H9 (cell line): ENCODE data around the gene RNU6-9. TPM values are rescaled to one million over a fixed set of nuclear protein-coding genes. Genes with fewer than 3 reads are reported as not detected.
A peak's percentile ranks its signal among the peaks of the same experiment; 100 is the strongest.

Source experiments
- DNase-seq: peaks from one replicate; pipeline ENCODE4 v3.0.0-alpha.2; 2017
- H2AFZ ChIP-seq: one replicate; pipeline ENCODE4 v1.6.1; 2013; ENCODE audit warnings: mild to moderate bottlenecking, low read length, control low read depth, moderate library complexity
- H2AK5ac ChIP-seq: 2 replicates; pipeline ENCODE4 v1.6.1; 2013; ENCODE audit warnings: low read length, control low read depth, mixed read lengths; ENCODE audit not compliant: insufficient read length
- H2BK120ac ChIP-seq: one replicate; pipeline ENCODE4 v1.6.1; 2013; ENCODE audit warnings: low read depth, mild to moderate bottlenecking, low read length, control low read depth, inconsistent platforms; ENCODE audit not compliant: poor library complexity, severe bottlenecking
- H2BK12ac ChIP-seq: 2 replicates; pipeline ENCODE4 v1.6.1; 2013; ENCODE audit warnings: low read length, control low read depth, mixed read lengths, low read depth; ENCODE audit not compliant: insufficient read length
- H2BK15ac ChIP-seq: 2 replicates; pipeline ENCODE4 v1.6.1; 2013; ENCODE audit warnings: low read depth, low read length, control low read depth
- H2BK20ac ChIP-seq: one replicate; pipeline ENCODE4 v1.6.1; 2013; ENCODE audit warnings: low read depth, mild to moderate bottlenecking, low read length, control low read depth, inconsistent platforms; ENCODE audit not compliant: poor library complexity, severe bottlenecking
- H2BK5ac ChIP-seq: 2 replicates; pipeline ENCODE4 v1.6.1; 2013; ENCODE audit warnings: low read length, control low read depth, mixed read lengths; ENCODE audit not compliant: insufficient read length
- H3K14ac ChIP-seq: 2 replicates; pipeline ENCODE4 v1.6.1; 2013; ENCODE audit warnings: low read length, control low read depth; ENCODE audit not compliant: insufficient read depth
- H3K18ac ChIP-seq: 2 replicates; pipeline ENCODE4 v1.6.1; 2013; ENCODE audit warnings: low read depth, mild to moderate bottlenecking, mixed read lengths, low read length, control low read depth; ENCODE audit not compliant: insufficient read length
- H3K23ac ChIP-seq: 2 replicates; pipeline ENCODE4 v1.6.1; 2013; ENCODE audit warnings: low read length, control low read depth, mixed read lengths, low read depth; ENCODE audit not compliant: insufficient read length
- H3K23me2 ChIP-seq: 2 replicates; pipeline ENCODE4 v1.6.1; 2013; ENCODE audit warnings: low read depth, mild to moderate bottlenecking, mixed read lengths, low read length, control low read depth; ENCODE audit not compliant: insufficient read length, poor library complexity, severe bottlenecking
- H3K27ac ChIP-seq: 2 replicates; pipeline ENCODE4 v1.5.1; 2013; ENCODE audit warnings: low read length, control low read depth, mixed read lengths, low read depth; ENCODE audit not compliant: insufficient read length
- H3K27me3 ChIP-seq: 2 replicates; pipeline ENCODE4 v1.6.1; 2013; ENCODE audit warnings: low read length, control low read depth, inconsistent platforms; ENCODE audit not compliant: insufficient read depth
- H3K4ac ChIP-seq: 2 replicates; pipeline ENCODE4 v1.6.1; 2013; ENCODE audit warnings: low read depth, mild to moderate bottlenecking, control low read depth, inconsistent platforms, low read length, moderate library complexity
- H3K4me1 ChIP-seq: 2 replicates; pipeline ENCODE4 v1.6.1; 2013; ENCODE audit warnings: low read length, control low read depth, inconsistent platforms; ENCODE audit not compliant: insufficient read depth
- H3K4me2 ChIP-seq: 2 replicates; pipeline ENCODE4 v1.6.1; 2013; ENCODE audit warnings: low read length, control low read depth, mixed read lengths; ENCODE audit not compliant: insufficient read length, insufficient read depth
- H3K56ac ChIP-seq: 2 replicates; pipeline ENCODE4 v1.6.1; 2013; ENCODE audit warnings: low read depth, mild to moderate bottlenecking, mixed read lengths, low read length, control low read depth; ENCODE audit not compliant: insufficient read length
- H3K79me1 ChIP-seq: 2 replicates; pipeline ENCODE4 v1.6.1; 2013; ENCODE audit warnings: low read depth, mild to moderate bottlenecking, moderate library complexity, low read length, control low read depth, inconsistent platforms; ENCODE audit not compliant: insufficient read depth, poor library complexity, severe bottlenecking
- H3K79me2 ChIP-seq: 2 replicates; pipeline ENCODE4 v1.6.1; 2013; ENCODE audit warnings: low read length, control low read depth, inconsistent platforms; ENCODE audit not compliant: insufficient read depth
- H3K9ac ChIP-seq: 2 replicates; pipeline ENCODE4 v1.6.1; 2013; ENCODE audit warnings: low read length, control low read depth, mixed read lengths; ENCODE audit not compliant: insufficient read length; ENCODE audit errors: extremely low read depth
- H3K9me3 ChIP-seq: one replicate; pipeline ENCODE4 v1.6.1; 2013; ENCODE audit warnings: low read depth, low read length, inconsistent platforms; ENCODE audit not compliant: control insufficient read depth
- H3T11ph ChIP-seq: one replicate; pipeline ENCODE4 v1.6.1; 2013; ENCODE audit warnings: mild to moderate bottlenecking, low read length, control low read depth, inconsistent platforms
- H4K20me1 ChIP-seq: one replicate; pipeline ENCODE4 v1.6.1; 2013; ENCODE audit not compliant: control insufficient read depth, insufficient read length, insufficient read depth
- H4K5ac ChIP-seq: 2 replicates; pipeline ENCODE4 v1.6.1; 2013; ENCODE audit warnings: low read depth, mild to moderate bottlenecking, mixed read lengths, low read length, control low read depth; ENCODE audit not compliant: insufficient read length
- H4K8ac ChIP-seq: replicated peaks from 2 replicates; pipeline ENCODE4 v1.6.1; 2013; ENCODE audit warnings: low read length, control low read depth, mixed read lengths, low read depth; ENCODE audit not compliant: insufficient read length
- H4K91ac ChIP-seq: 2 replicates; pipeline ENCODE4 v1.6.1; 2013; ENCODE audit warnings: low read depth, mild to moderate bottlenecking, moderate library complexity, mixed read lengths, low read length, control low read depth; ENCODE audit not compliant: insufficient read length
- H3K27ac Mint-ChIP-seq, 3 experiments: 2 replicates in 2 of 3; 3 replicates in 1 of 3; pipeline ENCODE4 v1.8.0; 2020 to 2021; ENCODE audit warnings: mixed read lengths in 3 of 3, mild to moderate bottlenecking in 1 of 3, moderate library complexity in 1 of 3
- H3K27me3 Mint-ChIP-seq: 2 replicates; pipeline ENCODE4 v1.8.0; 2021; ENCODE audit warnings: low read depth, mild to moderate bottlenecking, moderate library complexity, mixed read lengths
- H3K36me3 Mint-ChIP-seq, 3 experiments: 2 replicates in 2 of 3; 3 replicates in 1 of 3; pipeline ENCODE4 v1.8.0; 2020 to 2021; ENCODE audit warnings: low read depth in 3 of 3, mixed read lengths in 3 of 3; ENCODE audit not compliant: insufficient read depth in 1 of 3
- H3K4me1 Mint-ChIP-seq, 2 experiments: 2 replicates each; pipeline ENCODE4 v1.8.0; 2020; ENCODE audit warnings: mixed read lengths in 2 of 2
- H3K4me3 Mint-ChIP-seq, 2 experiments: 2 replicates in 1 of 2; 3 replicates in 1 of 2; pipeline ENCODE4 v1.8.0; 2020 to 2021; ENCODE audit warnings: mild to moderate bottlenecking in 2 of 2, mixed read lengths in 2 of 2, moderate library complexity in 1 of 2
- H3K9me3 Mint-ChIP-seq, 2 experiments: 2 replicates in 1 of 2; 3 replicates in 1 of 2; pipeline ENCODE4 v1.8.0; 2020; ENCODE audit warnings: mild to moderate bottlenecking in 2 of 2, mixed read lengths in 2 of 2, moderate library complexity in 1 of 2
- CTCF ChIP-seq: fragments of 200-600 bp; sonication (generic); conservative IDR thresholded peaks from 3 replicates; pipeline ENCODE4 v1.8.0; 2021; ENCODE audit warnings: antibody characterized with exemption, mild to moderate bottlenecking
- WGBS: extraction: QIAGEN DNeasy Blood & Tissue Kit; methylation state at CpG from one replicate; pipeline ENCODE4 v1.1.7; 2013; ENCODE audit warnings: missing lambda C conversion rate, low lambda C conversion rate, mixed read lengths; ENCODE audit not compliant: insufficient read length; ENCODE audit errors: extremely low coverage; 5-methylcytosine and 5-hydroxymethylcytosine counted together
- total RNA-seq: library from RNA; stranded (reverse); gene quantifications from 2 replicates; pipeline ENCODE4 v1.2.1, GENCODE V29; 2021

Gene RNU6-9
- total RNA-seq, 1 experiment from 2014 or later: not detected

- H3K4ac ChIP-seq: no peak overlapping the region
- H4K8ac ChIP-seq: no peak overlapping the region
- no peak overlapping the region for H3K27ac ChIP-seq
- H2AFZ ChIP-seq: no peak overlapping the region
- H4K5ac ChIP-seq: no peak overlapping the region
- no peak overlapping the region for H2BK5ac ChIP-seq
- no peak overlapping the region for H2AK5ac ChIP-seq
- H4K91ac ChIP-seq: no peak overlapping the region
- H3K79me1 ChIP-seq: no peaks in the 10 kb centered on the region
- H3K4me3 Mint-ChIP-seq: peak overlapping the region in 1 of 2 experiments; percentile 49; a peak in 2 of 5 replicates
- H2BK120ac ChIP-seq: no peak overlapping the region
- H3K4me2 ChIP-seq: no peak overlapping the region
- H3K4me1 ChIP-seq: no peaks in the 10 kb centered on the region; the same call in 1 of the 2 replicates
- no peak overlapping the region for H3K56ac ChIP-seq
- no peak for DNase-seq
- H2BK12ac ChIP-seq: no peak overlapping the region
- H3K23ac ChIP-seq: no peak overlapping the region
- no peak for TF ChIP-seq CTCF
- no peak overlapping the region for H2BK15ac ChIP-seq
- no peak overlapping the region for H3T11ph ChIP-seq
- no peak overlapping the region for H3K18ac ChIP-seq
- H3K27me3 ChIP-seq: no peaks in the 10 kb centered on the region
- H3K27ac Mint-ChIP-seq: peak overlapping the region in 2 of 3 experiments; percentile 16 to 88; a peak in 1 of 7 replicates
- H3K4me1 Mint-ChIP-seq: peaks cover 2 to 25% of the 10 kb centered on the region in 2 experiments; a peak in 3 of 4 replicates
- H2BK20ac ChIP-seq: no peak overlapping the region
- H3K79me2 ChIP-seq: no peaks in the 10 kb centered on the region; the same call in 1 of the 2 replicates
- H3K14ac ChIP-seq: no peak overlapping the region
- peaks cover 2 to 23% (median 22%) of the 10 kb centered on the region in 3 experiments; a peak in 5 of 7 replicates for H3K36me3 Mint-ChIP-seq
- H3K9ac ChIP-seq: no peak overlapping the region
- H3K23me2 ChIP-seq: no peaks in the 10 kb centered on the region
- no peaks in the 10 kb centered on the region for H3K9me3 ChIP-seq
- H3K27me3 Mint-ChIP-seq: no peaks in the 10 kb centered on the region; the same call in 1 of the 2 replicates
- H3K9me3 Mint-ChIP-seq: no peaks in the 10 kb centered on the region
- H4K20me1 ChIP-seq: no peaks in the 10 kb centered on the region
- no CpG with 5 or more reads among the region's 20 CpGs for WGBS
Measured at GRCh38 chr19:898663-899062, 5.4 kb downstream of the RNU6-9 start.
